Measurements from ENCODE around the gene ZNF85. TPM values are rescaled to one million over a fixed set of nuclear protein-coding genes. Genes with fewer than 3 reads are reported as not detected.

Gene ZNF85
- 3.3 TPM for total RNA-seq
- long read RNA-seq, partial matches to known transcripts: 1 of 11 reads
- long read RNA-seq, other reads (novel, unspliced or antisense): 5 of 11 reads

GRCh38 chr19:20923077-20923871 lies at the start of gene ZNF85:
TSS of gene ZNF85 (plus strand) at chr19:20923251. CDS start at chr19:20923401, 150 bp downstream.
- intact Hi-C loops (cut with DNase I): no loop called here
- Histone ChIP-seq H3K27me3 (no peaks in the 10 kb centered on the region), H3K36me3 (no peaks in the 10 kb centered on the region), H3K9me3 (no peaks in the 10 kb centered on the region), H3K4me3 (peak within 1 kb of the TSS; percentile 72), H3K4me1 (peaks cover 4% of the 10 kb centered on the region), H3K27ac (peak within 1 kb of the TSS; percentile 90)
- peak; percentile 99 for ATAC-seq
- TF ChIP-seq CTCF (IDR thresholded peaks at IDR 0.05): no peak
- DNase-seq: peak; percentile 91

GRCh38 chr19:20879501-20879900 lies 43.5 kb upstream of the ZNF85 start:
- no peak overlapping the region for H3K4me3 ChIP-seq
- no peaks in the 10 kb centered on the region for H3K9me3 ChIP-seq
- TF ChIP-seq CTCF (IDR thresholded peaks at IDR 0.05): no peak

GRCh38 chr19:20912973-20913372 lies 10.1 kb upstream of the ZNF85 start:
- H3K9me3 ChIP-seq: no peaks in the 10 kb centered on the region
- TF ChIP-seq CTCF (IDR thresholded peaks at IDR 0.05): no peak
- no peaks in the 10 kb centered on the region for H3K4me1 ChIP-seq
- no peak for ATAC-seq
- H3K4me3 ChIP-seq: no peak overlapping the region
- H3K27me3 ChIP-seq: no peaks in the 10 kb centered on the region
- H3K36me3 ChIP-seq: no peaks in the 10 kb centered on the region
- intact Hi-C loops (cut with DNase I): no loop called here
- DNase-seq: no peak
- no peak overlapping the region for H3K27ac ChIP-seq

More at GRCh38 chr19:20879501-20879900, 43.5 kb upstream of the ZNF85 start:
- Histone ChIP-seq H3K27ac (no peak overlapping the region), H3K4me1 (no peaks in the 10 kb centered on the region), H3K27me3 (no peaks in the 10 kb centered on the region), H3K36me3 (no peaks in the 10 kb centered on the region)
- intact Hi-C loops (cut with DNase I): no loop called here
- no peak for DNase-seq
- no peak for ATAC-seq

GRCh38 chr19:20925481-20925880 lies 2.4 kb downstream of the ZNF85 start:
- no peaks in the 10 kb centered on the region for H3K9me3 ChIP-seq
- no peak for TF ChIP-seq CTCF (IDR thresholded peaks at IDR 0.05)
- no peak for DNase-seq
- ATAC-seq: no peak
- intact Hi-C loops (cut with DNase I): no loop called here
- H3K4me3 ChIP-seq: no peak overlapping the region
- peaks cover 4% of the 10 kb centered on the region for H3K4me1 ChIP-seq
- H3K27me3 ChIP-seq: no peaks in the 10 kb centered on the region
- no peak overlapping the region for H3K27ac ChIP-seq
- no peaks in the 10 kb centered on the region for H3K36me3 ChIP-seq

GRCh38 chr19:20926796-20927195 lies 3.7 kb downstream of the ZNF85 start:
- no peak for DNase-seq
- no peaks in the 10 kb centered on the region for H3K36me3 ChIP-seq
- no peak overlapping the region for H3K27ac ChIP-seq
- H3K27me3 ChIP-seq: no peaks in the 10 kb centered on the region
- no peak for ATAC-seq
- H3K9me3 ChIP-seq: no peaks in the 10 kb centered on the region
- peaks cover 4% of the 10 kb centered on the region for H3K4me1 ChIP-seq
- intact Hi-C loops (cut with DNase I): no loop called here
- no peak overlapping the region for H3K4me3 ChIP-seq
- no peak for TF ChIP-seq CTCF (IDR thresholded peaks at IDR 0.05)
